NCI-H1417 (cell line): ENCODE data around the gene ASTN2.
A peak's percentile ranks its signal among the peaks of the same experiment; 100 is the strongest.

ENCODE experiments used
- DNase-seq, 3 experiments: peaks; one replicate each; lab custom pipeline; 2025; lab: John Stamatoyannopoulos, UW

The ASTN2 gene

GRCh38 chr9:117114768-117115167, 300.1 kb downstream of the ASTN2 start:
- DNase-seq = no peak

- DNase-seq = no peak
These were observed 310.0 kb downstream of the ASTN2 start for GRCh38 chr9:117104716-117105495.

GRCh38 chr9:117104206-117104605, 310.7 kb downstream of the ASTN2 start:
- DNase-seq = no peak

- DNase-seq = no peak
These were observed 311.3 kb downstream of the ASTN2 start for GRCh38 chr9:117103438-117104110.

GRCh38 chr9:117101008-117101407, 313.8 kb downstream of the ASTN2 start:
- no peak for DNase-seq

- DNase-seq = no peak
These were observed 316.5 kb downstream of the ASTN2 start for GRCh38 chr9:117098331-117098730.

GRCh38 chr9:117097761-117098160, 317.1 kb downstream of the ASTN2 start:
- no peak for DNase-seq

GRCh38 chr9:117096138-117096537, 318.7 kb downstream of the ASTN2 start:
- DNase-seq = no peak

GRCh38 chr9:117095081-117095480, 319.8 kb downstream of the ASTN2 start:
- no peak for DNase-seq

GRCh38 chr9:117093891-117094844, 320.7 kb downstream of the ASTN2 start:
- DNase-seq = no peak

GRCh38 chr9:117092582-117092981, 322.3 kb downstream of the ASTN2 start:
- no peak for DNase-seq

- DNase-seq = no peak
These were observed 323.3 kb downstream of the ASTN2 start for GRCh38 chr9:117091529-117091928.

- no peak for DNase-seq
These were observed 326.1 kb downstream of the ASTN2 start for GRCh38 chr9:117088786-117089185.

- DNase-seq = no peak
These were observed 326.7 kb downstream of the ASTN2 start for GRCh38 chr9:117088140-117088539.

GRCh38 chr9:117084221-117084620, 330.6 kb downstream of the ASTN2 start:
- DNase-seq = no peak

- DNase-seq = peak in 1 of 3 experiments; percentile 51
These were observed 331.3 kb downstream of the ASTN2 start for GRCh38 chr9:117083559-117083958.

GRCh38 chr9:117081641-117082317, 333.1 kb downstream of the ASTN2 start:
- DNase-seq = peak in 2 of 3 experiments; percentile 13 to 60

GRCh38 chr9:117080765-117081390, 334.0 kb downstream of the ASTN2 start:
- DNase-seq = peak in 1 of 3 experiments; percentile 24

- DNase-seq = peak; percentile 5 to 90 (median 64)
These were observed 338.1 kb downstream of the ASTN2 start for GRCh38 chr9:117076571-117077290.

- DNase-seq = no peak
These were observed 339.2 kb downstream of the ASTN2 start for GRCh38 chr9:117075636-117076035.
